Neural progenitor cell (in vitro differentiated cells): ENCODE results near the gene FOXC2. TPM values are rescaled to one million over a fixed set of nuclear protein-coding genes. Genes with fewer than 3 reads are reported as not detected.

Experiments used
- DNase-seq: peaks from one replicate; pipeline ENCODE4 v3.0.0-alpha.2; 2016; ENCODE audit warnings: low spot score
- H2AFZ ChIP-seq: fragments of 200-600 bp; sonication (generic); replicated peaks from 2 replicates; pipeline ENCODE4 v1.6.1; 2016; ENCODE audit warnings: antibody characterized with exemption
- H3F3A ChIP-seq: fragments of 200-600 bp; sonication (generic); 2 replicates; pipeline ENCODE4 v1.6.1; 2016; ENCODE audit warnings: antibody characterized with exemption, low read depth
- H3K27ac ChIP-seq: fragments of 200-600 bp; sonication (generic); 2 replicates; pipeline ENCODE4 v1.5.1; 2016; ENCODE audit warnings: mild to moderate bottlenecking
- H3K27me3 ChIP-seq: fragments of 200-600 bp; sonication (generic); 2 replicates; pipeline ENCODE4 v1.6.1; 2016; ENCODE audit warnings: mild to moderate bottlenecking, moderate library complexity
- H3K36me3 ChIP-seq: fragments of 200-600 bp; sonication (generic); 2 replicates; pipeline ENCODE4 v1.5.1; 2016
- H3K4me1 ChIP-seq: fragments of 200-600 bp; sonication (generic); 2 replicates; pipeline ENCODE4 v1.6.1; 2016; ENCODE audit warnings: mixed run types
- H3K4me2 ChIP-seq: fragments of 200-600 bp; sonication (generic); 2 replicates; pipeline ENCODE4 v1.6.1; 2016
- H3K4me3 ChIP-seq: fragments of 200-600 bp; sonication (generic); 2 replicates; pipeline ENCODE4 v1.5.1; 2016
- H3K79me2 ChIP-seq: fragments of 200-600 bp; sonication (generic); 2 replicates; pipeline ENCODE4 v1.6.1; 2016; ENCODE audit warnings: low read depth
- H3K9ac ChIP-seq: fragments of 200-600 bp; sonication (generic); 2 replicates; pipeline ENCODE4 v1.6.1; 2016
- H3K9me3 ChIP-seq: fragments of 200-600 bp; sonication (generic); 2 replicates; pipeline ENCODE4 v1.5.1; 2016; ENCODE audit warnings: low read depth
- H4K20me1 ChIP-seq: fragments of 200-600 bp; sonication (generic); 2 replicates; pipeline ENCODE4 v1.6.1; 2016; ENCODE audit warnings: low read depth
- H3K27ac Mint-ChIP-seq: 3 replicates; pipeline ENCODE4 v1.8.0; 2021; ENCODE audit warnings: mixed read lengths
- H3K27me3 Mint-ChIP-seq: 2 replicates; pipeline ENCODE4 v1.8.0; 2022; ENCODE audit warnings: low read depth, mild to moderate bottlenecking, inconsistent platforms, moderate library complexity, mixed read lengths; ENCODE audit not compliant: insufficient read depth
- H3K36me3 Mint-ChIP-seq: 3 replicates; pipeline ENCODE4 v1.8.0; 2021; ENCODE audit warnings: mixed read lengths
- H3K4me1 Mint-ChIP-seq: 3 replicates; pipeline ENCODE4 v1.8.0; 2021; ENCODE audit warnings: mixed read lengths
- H3K4me3 Mint-ChIP-seq: 3 replicates; pipeline ENCODE4 v1.8.0; 2021; ENCODE audit warnings: mild to moderate bottlenecking, moderate library complexity, mixed read lengths
- H3K9me3 Mint-ChIP-seq: 3 replicates; pipeline ENCODE4 v1.8.0; 2020; ENCODE audit warnings: mixed read lengths
- EZH2 ChIP-seq: fragments of 200-600 bp; sonication (generic); IDR thresholded peaks from 2 replicates; pipeline ENCODE4 v1.6.1; 2017; ENCODE audit warnings: antibody characterized with exemption, mild to moderate bottlenecking, moderate library complexity
- EZH2phosphoT487 ChIP-seq: fragments of 200-600 bp; sonication (generic); IDR thresholded peaks from 2 replicates; pipeline ENCODE4 v1.6.1; 2017; ENCODE audit warnings: antibody characterized with exemption
- total RNA-seq: library from RNA; depleted of rRNA; stranded (reverse); fragments of >200 nt; gene quantifications from 2 replicates; pipeline ENCODE4 v1.2.3, GENCODE V29; 2015; ENCODE audit warnings: low replicate concordance
- TF ChIP-seq, protein P1 (sequence below): fragments of 200-600 bp; sonication (generic); IDR thresholded peaks from 2 replicates; pipeline ENCODE4 v1.5.1; 2017; ENCODE audit warnings: antibody characterized with exemption, mild to moderate bottlenecking

Gene FOXC2
- total RNA-seq, result not detected in 2 replicates

DNA sequence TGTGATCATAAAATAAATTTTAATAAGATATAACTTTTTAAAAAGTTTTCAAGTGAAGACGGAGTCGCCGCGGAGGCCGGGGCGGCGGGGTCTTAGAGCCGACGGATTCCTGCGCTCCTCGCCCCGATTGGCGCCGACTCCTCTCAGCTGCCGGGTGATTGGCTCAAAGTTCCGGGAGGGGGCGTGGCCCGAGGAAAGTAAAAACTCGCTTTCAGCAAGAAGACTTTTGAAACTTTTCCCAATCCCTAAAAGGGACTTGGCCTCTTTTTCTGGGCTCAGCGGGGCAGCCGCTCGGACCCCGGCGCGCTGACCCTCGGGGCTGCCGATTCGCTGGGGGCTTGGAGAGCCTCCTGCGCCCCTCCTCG, at the start of gene FOXC2:
Gene FOXC2 (plus strand): TSS at position 229 of the 365 bp plus-strand sequence. CDS start 507 bp downstream, outside the sequence.
- H4K20me1 ChIP-seq, result peaks cover 56% of the 10 kb centered on the region
- Mint-ChIP-seq H3K27ac (no peak within 1 kb of the TSS), H3K4me3 (peak within 1 kb of the TSS; percentile 81), H3K27me3 (peaks cover 66% of the 10 kb centered on the region), H3K36me3 (no peaks in the 10 kb centered on the region), H3K9me3 (no peaks in the 10 kb centered on the region), H3K4me1 (peaks cover 24% of the 10 kb centered on the region)
- peak; percentile 95 for DNase-seq
- no peak within 1 kb of the TSS for H3K27ac ChIP-seq
- no peak for TF ChIP-seq EZH2phosphoT487
- TF ChIP-seq, protein P1, sequence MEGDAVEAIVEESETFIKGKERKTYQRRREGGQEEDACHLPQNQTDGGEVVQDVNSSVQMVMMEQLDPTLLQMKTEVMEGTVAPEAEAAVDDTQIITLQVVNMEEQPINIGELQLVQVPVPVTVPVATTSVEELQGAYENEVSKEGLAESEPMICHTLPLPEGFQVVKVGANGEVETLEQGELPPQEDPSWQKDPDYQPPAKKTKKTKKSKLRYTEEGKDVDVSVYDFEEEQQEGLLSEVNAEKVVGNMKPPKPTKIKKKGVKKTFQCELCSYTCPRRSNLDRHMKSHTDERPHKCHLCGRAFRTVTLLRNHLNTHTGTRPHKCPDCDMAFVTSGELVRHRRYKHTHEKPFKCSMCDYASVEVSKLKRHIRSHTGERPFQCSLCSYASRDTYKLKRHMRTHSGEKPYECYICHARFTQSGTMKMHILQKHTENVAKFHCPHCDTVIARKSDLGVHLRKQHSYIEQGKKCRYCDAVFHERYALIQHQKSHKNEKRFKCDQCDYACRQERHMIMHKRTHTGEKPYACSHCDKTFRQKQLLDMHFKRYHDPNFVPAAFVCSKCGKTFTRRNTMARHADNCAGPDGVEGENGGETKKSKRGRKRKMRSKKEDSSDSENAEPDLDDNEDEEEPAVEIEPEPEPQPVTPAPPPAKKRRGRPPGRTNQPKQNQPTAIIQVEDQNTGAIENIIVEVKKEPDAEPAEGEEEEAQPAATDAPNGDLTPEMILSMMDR, result no peak
- peaks cover 30% of the 10 kb centered on the region for H3K4me1 ChIP-seq
- no peak within 1 kb of the TSS for H3K9ac ChIP-seq
- peaks cover 86% of the 10 kb centered on the region for H3K27me3 ChIP-seq
- H3K79me2 ChIP-seq, result no peaks in the 10 kb centered on the region
- peak within 1 kb of the TSS; percentile 81 for H3K4me2 ChIP-seq
- H2AFZ ChIP-seq, result no peak within 1 kb of the TSS
- peaks cover 27% of the 10 kb centered on the region for H3F3A ChIP-seq
- H3K4me3 ChIP-seq, result peak within 1 kb of the TSS; percentile 55
- H3K9me3 ChIP-seq, result no peaks in the 10 kb centered on the region
- no peaks in the 10 kb centered on the region for H3K36me3 ChIP-seq

DNA sequence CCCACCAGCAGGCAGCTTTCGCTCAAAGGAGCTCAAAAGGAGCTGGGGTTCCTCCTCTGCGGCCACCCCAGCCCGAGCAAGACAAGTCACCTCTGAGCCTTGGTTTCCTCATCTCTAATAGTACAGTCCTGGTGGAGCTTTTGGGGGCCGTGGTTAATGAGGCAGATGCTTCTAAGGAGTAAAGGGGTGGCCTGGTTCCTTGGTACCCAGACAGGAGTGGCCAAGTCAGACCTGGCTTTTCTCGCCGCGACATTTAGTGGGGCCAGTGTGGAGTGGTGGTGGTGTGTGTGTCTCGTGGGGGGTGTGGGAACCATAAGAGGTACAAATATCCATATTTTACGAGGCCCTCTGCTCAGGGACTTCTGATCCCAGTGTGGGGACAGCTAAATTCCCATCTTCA, 49.6 kb upstream of the FOXC2 start:
- Mint-ChIP-seq H3K9me3 (no peaks in the 10 kb centered on the region), H3K4me1 (peaks cover 3% of the 10 kb centered on the region), H3K4me3 (peak overlapping the region; percentile 43), H3K27me3 (peaks cover 77% of the 10 kb centered on the region), H3K27ac (no peak overlapping the region), H3K36me3 (no peaks in the 10 kb centered on the region)
- Histone ChIP-seq H3K4me1 (peaks cover 15% of the 10 kb centered on the region), H3K4me3 (no peak overlapping the region), H3K27me3 (peaks cover 100% of the 10 kb centered on the region), H3F3A (peaks cover 9% of the 10 kb centered on the region), H3K79me2 (no peaks in the 10 kb centered on the region), H2AFZ (no peak overlapping the region), H3K4me2 (no peak overlapping the region), H3K27ac (no peak overlapping the region), H3K9me3 (no peaks in the 10 kb centered on the region), H4K20me1 (peaks cover 55% of the 10 kb centered on the region), H3K9ac (no peak overlapping the region), H3K36me3 (no peaks in the 10 kb centered on the region)
- TF ChIP-seq EZH2, result no peak
- TF ChIP-seq, protein P1, result no peak
- TF ChIP-seq EZH2phosphoT487, result no peak
- no peak for DNase-seq

DNA sequence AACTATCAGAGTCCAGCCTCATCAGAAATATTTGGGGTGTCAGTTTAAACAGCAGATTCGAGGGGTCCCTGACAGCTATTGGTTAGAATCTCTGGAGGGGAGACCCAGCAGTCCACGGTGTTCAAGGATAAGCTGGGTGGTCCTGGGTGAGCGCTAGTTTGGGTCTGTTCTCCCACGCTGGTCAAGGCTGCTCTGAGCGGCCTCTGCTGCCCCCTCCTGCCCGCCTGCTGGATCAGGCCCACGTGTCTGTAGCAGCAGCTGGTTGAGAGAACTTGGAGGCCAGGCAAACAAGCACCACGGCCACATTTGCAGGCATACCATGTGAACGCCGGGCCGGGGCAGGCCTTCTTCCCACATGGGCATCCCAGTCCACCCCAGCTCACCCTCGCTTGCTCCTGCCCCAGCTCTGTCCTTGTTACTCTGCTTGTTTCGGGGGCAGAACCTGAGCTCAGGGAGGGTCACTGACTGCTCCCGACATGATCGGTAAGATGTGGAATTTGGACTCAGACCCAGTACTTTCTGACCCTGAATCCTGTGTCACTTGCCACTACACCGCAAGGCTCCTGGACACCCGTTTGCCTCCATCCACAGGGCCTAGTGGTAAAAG, 48.9 kb upstream of the FOXC2 start:
- H2AFZ ChIP-seq, result no peak overlapping the region
- peaks cover 7% of the 10 kb centered on the region for H3F3A ChIP-seq
- H3K9ac ChIP-seq, result no peak overlapping the region
- Mint-ChIP-seq H3K4me1 (peaks cover 3% of the 10 kb centered on the region), H3K27ac (no peak overlapping the region), H3K9me3 (no peaks in the 10 kb centered on the region), H3K27me3 (peaks cover 72% of the 10 kb centered on the region), H3K36me3 (no peaks in the 10 kb centered on the region), H3K4me3 (no peak overlapping the region)
- no peaks in the 10 kb centered on the region for H3K9me3 ChIP-seq
- H3K36me3 ChIP-seq, result no peaks in the 10 kb centered on the region
- TF ChIP-seq EZH2phosphoT487, result no peak
- TF ChIP-seq, protein P1, result peak; percentile 81
- no peak for TF ChIP-seq EZH2
- peaks cover 15% of the 10 kb centered on the region for H3K4me1 ChIP-seq
- H3K4me3 ChIP-seq, result no peak overlapping the region
- no peaks in the 10 kb centered on the region for H3K79me2 ChIP-seq
- peaks cover 48% of the 10 kb centered on the region for H4K20me1 ChIP-seq
- peak; percentile 80 for DNase-seq
- no peak overlapping the region for H3K27ac ChIP-seq
- H3K4me2 ChIP-seq, result no peak overlapping the region
- peaks cover 94% of the 10 kb centered on the region for H3K27me3 ChIP-seq
